Activated CD4-positive, CD25-positive, alpha-beta regulatory T cell treated with anti-CD3 and anti-CD28 coated beads, Interleukin-2, amount 50 U/mL, for 16 hours (primary cell): ENCODE measurements around the gene SLC8B1.

Experiments used
- DNase-seq: peaks from one replicate; pipeline ENCODE4 v3.0.0-alpha.2; 2020; ENCODE audit warnings: low read depth, low spot score

SLC8B1 gene

DNA sequence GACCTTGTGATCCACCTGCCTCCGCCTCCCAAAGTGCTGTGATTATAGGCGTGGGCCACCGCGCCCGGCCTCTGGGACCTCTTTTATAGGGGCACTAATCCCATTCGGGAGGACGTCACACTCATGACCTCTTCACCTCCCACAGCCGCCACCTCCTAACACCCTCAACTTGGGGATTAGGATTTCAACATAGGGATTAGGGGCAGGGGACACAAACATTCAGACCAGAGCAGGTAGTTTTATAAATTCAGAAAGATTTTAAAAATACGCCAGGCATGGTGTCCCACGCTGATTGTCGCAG is 64.2 kb downstream of the SLC8B1 start:
- DNase-seq = no peak

DNA sequence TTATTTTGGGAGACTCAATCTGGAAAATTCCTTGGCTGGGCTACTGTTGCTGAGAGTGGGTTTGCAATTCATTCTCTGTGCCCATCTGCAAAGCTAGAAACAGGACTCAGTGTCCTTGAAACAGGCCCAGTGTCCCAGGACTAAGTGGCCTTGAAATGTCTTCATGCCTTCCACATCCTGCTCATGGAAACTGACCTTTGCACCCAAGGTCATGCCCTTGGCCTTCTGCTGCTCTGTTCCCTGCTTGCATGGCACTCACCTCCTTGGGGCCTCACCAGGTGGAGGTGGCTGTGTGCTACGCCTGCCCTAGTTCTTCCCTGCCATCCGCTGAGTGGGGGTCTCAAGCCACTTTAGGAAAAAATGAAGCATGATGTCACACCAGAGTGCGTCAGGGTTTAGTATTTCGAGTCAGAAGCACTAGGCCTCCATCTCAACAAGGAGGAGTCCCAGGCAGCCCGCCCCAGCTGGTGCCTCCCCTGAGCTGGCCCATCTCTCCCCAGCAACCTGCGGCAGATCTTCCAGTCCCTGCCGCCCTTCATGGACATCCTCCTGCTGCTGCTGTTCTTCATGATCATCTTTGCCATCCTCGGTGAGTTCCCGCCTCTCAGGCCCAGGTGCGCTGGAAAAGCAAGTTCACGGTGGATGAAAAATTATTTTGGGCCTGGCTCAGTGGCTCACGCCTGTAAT is 65.5 kb downstream of the SLC8B1 start:
- no peak for DNase-seq

DNA sequence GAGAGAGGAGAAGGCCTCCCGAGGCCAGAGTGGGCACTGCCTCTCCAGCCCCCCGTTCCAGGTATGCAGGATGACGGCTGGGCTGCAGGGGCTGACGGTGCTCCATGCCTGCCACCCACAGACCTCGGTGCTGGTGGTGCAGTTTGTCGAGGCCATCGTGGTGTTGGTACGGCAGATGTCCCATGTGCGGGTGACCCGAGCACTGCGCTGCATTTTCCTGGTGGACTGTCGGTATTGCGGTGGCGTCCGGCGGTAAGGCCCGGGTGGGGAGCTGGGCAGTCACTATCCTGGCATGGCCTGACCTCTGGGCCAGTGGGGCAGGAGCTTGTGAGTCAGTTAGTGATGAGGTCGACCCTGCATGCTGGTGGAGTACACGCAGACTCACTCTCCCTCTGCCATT is 66.3 kb downstream of the SLC8B1 start:
- no peak for DNase-seq

DNA sequence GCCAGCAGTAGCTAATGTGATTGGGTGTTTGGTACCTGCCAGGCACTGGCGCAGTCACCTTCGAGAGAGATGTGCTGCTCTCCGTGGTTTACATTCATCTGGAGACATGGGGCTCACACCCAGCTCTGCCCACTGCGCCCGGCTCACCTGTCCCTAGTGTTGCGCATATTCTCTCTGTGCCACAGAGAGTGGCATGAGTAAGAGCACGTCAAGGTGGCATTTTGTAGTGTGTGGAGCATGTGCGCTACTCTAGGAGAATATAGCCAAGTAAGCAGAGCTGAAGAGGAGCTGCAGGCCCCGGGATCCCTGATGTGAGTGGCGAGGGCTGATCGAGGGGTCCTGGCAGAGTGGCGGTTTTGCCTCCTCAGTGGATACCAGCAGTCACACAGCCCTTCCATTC is 66.8 kb downstream of the SLC8B1 start:
- DNase-seq = no peak

DNA sequence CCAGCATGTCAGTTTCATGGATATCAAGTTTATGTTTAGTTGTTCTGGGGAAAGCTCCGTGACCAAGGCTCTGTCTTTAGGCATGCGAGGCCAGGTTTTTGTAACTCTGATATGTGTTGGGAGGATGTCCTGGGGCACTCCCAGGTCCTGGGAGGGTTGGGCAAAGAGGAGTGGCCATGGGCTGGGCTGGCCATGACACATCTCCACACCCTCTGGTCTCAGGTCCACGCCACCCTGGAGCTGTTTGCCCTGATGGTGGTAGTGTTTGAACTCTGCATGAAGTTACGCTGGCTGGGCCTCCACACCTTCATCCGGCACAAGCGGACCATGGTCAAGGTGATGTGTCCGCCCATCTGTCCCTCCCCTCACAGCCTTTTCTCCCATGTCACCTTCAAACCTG is 67.3 kb downstream of the SLC8B1 start:
- no peak for DNase-seq

DNA sequence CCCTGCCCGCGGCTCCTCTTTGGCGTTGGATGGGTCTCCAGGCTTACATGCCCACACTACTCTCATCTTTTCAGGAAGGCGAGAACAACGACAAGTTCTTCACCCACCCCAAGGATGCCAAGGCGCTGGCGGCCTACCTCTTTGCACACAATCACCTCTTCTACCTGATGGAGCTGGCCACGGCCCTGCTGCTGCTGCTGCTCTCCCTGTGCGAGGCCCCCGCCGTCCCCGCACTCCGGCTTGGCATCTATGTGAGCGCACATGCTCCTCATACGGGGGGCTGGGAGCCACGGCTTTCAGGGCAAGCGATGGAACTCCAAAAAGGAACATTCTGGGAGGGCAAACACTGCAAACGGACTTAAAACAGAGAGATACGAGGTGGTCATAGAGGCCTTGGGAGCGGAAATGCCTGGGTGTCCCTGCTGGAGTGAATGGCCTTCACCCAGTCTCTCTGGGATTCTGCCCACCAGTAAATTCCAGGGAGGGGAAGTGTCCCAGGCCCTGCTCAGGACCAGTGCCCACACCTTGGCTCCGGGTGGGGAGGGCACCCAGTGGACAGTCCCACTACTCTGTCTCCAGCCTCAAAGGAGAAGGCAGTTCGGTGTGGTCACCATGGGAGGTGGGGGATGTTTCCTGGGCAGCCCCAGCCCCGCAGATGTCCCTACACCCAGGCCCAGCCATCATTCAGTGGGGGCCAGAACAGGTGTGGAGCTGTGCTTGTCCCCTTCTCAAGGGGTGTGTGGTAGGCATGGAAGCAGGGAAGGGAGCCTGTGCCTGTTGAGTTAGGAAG is 68.6 kb downstream of the SLC8B1 start:
- DNase-seq = no peak

DNA sequence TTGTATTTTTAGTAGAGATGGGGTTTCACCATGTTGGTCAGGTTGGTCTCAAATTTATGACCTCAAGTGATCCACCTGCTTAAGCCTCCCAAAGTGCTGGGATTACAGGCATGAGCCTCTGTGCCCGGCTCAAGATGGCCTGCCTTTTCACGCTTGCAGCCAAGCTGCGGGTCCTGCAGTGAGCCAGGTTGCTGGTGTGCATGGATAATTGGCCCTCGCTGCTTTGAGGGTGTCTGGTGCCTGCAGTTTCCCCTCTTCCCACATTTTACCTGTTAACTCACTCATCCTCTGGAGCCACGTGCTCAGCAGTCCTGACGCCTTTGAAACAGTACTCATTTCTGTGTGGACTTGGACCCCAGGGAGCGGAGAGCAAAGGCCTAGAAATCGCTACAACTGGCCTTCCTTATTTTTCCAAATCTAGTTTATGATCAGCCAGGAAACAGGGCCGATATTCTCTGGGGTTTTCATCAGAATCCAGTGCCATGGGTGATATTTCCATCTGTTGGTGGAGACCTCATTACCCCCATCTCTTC is 71.4 kb downstream of the SLC8B1 start:
- DNase-seq = no peak

DNA sequence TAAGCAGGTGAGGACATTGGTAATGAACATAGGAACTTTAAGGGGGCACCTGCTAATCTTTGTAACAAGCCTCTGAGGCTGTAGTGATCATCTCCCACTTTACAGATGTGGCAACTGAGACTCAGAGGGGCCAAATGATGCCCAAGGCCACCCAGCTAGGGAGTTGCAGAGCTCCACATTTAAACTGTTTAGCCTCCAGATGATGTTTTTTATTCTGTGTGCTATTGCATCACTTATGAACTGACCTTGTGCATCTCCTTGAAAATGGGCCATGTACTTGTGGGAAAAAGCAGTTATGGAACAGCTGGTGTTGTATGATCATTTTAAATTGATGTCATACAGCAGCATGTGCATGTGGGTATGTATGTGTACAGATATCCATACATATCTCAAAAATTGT is 72.2 kb downstream of the SLC8B1 start:
- no peak for DNase-seq

DNA sequence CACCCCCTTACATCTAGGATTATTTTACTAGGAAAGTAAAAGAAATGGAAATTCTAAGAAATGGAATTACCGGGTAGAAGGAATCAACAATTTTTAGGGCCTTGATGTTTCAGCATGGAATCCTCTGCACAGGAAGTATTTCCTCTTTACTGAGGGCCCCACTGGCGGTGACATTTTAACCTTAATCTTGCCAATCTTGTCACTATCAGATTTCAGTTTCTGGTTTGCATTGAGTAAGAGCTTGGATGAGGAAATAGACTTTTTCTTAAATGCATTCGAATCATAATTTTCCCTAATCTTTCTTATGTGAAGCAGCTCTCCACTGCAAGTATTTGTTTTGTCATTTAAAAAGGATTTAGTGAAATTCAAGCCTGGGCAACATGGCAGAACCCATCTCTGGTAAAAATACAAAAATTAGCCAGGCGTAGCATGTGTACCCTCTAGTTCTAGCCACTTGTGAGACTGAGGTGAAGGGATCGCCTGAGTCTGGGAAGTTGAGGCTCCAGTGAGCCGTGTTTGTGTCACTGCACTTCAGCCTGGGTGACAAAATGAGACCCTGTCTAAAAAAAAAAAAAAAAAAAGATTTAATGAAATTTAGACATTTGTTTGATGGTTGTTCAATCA is 73.0 kb downstream of the SLC8B1 start:
- no peak for DNase-seq

DNA sequence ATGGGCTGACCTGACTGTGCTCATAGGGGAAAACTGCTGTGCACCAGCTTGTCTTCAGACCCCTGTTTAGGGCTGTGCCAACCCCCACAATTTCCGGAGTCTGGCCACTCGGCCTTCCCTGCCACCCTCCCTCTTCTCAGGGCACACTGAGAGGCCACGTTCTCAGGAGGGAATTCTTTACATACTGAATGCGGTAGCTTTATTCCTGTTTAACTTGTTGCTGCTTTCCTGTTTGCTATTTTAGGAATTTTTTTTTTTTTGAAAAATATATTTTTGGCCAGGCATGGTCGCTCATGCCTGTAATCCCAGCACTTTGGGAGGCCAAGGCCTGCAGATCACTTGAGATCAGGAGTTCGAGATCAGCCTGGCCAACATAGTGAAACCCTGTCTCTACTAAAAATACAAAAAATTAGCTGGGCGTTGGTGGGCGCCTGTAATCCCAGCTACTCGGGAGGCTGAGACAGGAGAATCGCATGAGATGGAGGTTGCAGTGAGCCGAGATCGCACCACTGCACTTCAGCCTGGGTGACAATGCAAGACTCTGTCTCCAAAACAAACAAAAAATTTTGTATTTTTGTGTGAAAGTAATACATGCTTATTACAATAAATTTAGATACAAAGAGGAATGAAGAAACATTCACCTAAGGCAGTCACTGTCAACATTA is 74.1 kb downstream of the SLC8B1 start:
- DNase-seq = no peak

DNA sequence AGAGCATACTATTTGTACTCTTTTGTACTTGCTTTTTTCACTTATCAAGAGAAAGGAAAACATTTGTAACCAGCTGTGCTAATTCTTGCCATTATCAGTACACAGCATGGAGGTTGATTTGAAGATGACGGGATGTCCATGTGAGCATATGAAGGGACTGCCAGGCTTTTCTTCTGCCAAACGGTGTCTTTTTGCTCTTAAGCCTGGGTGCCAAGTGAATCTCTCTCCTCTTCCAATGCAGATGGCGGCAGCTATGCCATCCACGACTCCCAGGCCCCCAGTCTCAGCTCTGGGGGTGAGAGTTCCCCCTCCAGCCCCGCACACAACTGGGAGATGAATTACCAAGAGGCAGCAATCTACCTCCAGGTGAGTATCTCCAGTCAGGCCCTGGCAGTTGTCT is 74.8 kb downstream of the SLC8B1 start:
- no peak for DNase-seq

DNA sequence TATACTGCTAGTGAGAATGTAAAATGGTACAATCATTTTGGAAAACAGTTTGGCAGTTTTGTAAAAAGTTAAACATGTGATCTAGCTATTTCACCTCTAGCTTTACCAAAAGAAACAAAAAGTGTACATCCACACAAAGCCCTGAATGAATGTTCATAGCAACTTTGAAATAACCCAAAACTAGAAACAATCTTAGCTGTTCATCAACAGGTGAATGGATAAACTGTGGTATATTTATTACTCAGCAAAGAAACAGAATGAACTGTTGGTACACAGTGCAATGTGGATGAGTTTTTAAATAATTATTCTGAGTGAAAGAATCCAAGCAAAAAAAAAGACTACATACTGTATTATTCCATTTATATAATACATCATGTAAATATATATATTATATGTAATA is 77.3 kb downstream of the SLC8B1 start:
- no peak for DNase-seq

DNA sequence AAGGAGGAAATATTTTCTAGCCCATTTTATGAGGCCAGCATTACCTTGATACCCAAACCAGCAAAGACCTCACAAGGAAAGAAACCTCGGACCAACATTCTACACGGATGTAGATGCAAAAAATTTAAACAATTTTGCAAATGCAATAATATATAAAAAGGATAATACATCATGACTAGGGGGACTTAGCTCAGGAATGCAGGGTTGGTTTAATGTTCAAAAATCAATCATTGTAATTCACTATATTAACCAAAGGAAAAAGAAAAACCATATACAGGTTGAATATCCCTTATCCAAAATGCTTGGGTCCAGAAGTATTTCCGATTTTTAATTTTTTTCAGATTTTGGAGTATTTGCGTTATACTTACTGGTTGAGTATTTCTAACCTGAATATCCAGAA is 80.6 kb downstream of the SLC8B1 start:
- DNase-seq = no peak

DNA sequence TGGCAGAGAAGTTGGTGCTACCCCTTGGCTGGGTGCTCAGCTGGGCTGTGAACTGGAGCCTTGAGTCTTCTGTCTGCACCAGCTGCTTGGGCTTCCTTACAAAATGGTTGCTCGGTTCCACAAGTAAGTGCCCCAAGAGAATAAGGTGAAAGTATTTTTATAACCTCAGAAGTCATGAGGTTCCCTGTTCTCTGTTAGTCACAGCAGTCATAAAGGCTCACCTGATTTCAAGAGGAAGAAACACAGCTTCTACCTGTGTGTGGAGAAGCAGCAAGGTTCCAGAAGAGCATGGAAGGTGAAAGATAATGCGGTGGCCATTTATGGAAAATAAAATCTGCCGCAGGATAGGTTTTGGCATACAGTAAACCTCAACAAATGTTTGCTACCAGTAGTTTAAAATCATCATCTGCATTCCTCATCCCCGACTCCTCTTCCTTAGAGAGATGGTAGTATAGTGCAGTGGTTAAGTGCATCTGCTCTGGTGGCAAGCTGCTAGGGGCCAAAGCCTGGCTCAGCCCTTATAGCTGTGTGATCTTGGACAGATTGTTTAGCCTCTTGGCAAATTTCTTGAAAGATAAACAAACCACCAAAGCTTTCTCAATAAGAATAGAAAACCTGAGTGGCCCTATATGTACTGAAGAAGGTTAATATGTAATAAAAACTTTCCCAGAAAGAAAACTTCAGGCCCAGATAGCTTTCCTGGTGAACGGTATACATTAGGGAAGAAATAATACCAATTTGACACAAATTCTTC is 81.2 kb downstream of the SLC8B1 start:
- DNase-seq = no peak

DNA sequence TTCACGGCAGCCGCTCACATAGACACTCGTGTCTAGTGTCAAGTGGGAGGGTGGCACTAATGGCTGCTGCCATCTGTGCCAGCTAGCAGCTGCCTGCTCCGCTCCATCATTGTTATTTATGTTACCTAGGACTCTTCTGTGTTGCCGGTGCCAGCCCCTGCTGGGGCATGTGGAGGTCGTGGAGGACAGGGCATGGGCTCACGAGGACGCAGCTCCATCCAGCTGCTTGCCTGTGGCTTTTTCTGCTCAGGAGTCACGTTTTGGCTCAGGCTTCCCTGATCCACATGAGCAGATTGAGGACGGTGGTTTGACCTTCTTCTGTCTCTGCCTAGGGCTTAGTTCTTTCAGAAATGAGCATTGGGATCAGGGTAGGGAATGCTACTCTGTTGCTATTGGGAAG is 82.4 kb downstream of the SLC8B1 start:
- DNase-seq = no peak

DNA sequence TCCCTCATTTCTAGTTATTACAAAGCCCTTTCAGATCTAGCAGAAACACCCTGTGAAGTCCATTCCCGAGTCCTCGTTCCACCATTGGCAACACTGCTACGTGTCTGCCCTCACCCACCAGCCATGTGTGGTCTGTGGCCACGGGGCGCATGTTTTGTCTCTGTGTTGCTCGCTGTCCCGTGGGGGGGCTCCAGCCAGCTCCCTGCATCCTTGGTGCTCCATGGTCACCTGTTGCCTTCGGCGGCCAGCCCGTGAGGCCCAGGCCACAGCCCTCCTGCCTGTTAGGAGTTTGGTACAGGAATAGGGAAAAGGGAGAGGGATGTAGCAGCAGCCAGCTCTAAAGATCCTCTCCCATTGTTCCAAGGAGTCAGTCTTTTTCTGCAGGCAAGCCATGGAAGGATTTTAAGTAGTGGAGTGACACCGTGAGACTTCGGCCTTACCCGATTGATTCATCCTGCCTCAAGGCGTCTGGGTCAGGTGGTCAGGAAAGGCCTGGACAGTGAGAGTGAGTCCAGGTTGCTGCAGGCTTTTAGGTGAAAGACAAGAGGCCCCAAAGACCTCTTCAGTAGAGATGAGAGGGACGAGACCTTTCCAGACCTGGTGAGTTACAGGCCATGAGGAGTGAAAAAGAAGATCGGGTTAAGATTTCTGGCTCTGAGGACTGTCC is 83.4 kb downstream of the SLC8B1 start:
- no peak for DNase-seq

DNA sequence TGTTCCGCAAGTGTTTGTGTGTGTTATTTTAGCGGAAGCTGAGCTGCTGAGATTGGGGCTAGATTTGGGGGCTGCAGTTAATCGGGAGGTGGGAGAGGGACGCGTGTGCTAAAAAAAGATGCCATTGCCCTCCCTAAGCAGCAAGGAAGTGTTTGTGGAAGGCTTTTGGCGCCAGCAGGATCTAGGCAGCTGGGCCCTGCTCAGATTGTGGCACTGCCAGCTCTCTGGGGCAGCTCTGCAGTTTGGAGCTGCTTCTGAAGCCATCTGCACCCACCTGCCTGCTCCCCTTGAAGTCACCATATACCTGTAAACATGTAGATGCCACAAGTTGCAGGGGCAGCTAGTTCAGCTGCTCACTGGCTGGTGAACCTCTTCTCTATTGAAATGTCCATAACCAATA is 84.9 kb downstream of the SLC8B1 start:
- DNase-seq = no peak

DNA sequence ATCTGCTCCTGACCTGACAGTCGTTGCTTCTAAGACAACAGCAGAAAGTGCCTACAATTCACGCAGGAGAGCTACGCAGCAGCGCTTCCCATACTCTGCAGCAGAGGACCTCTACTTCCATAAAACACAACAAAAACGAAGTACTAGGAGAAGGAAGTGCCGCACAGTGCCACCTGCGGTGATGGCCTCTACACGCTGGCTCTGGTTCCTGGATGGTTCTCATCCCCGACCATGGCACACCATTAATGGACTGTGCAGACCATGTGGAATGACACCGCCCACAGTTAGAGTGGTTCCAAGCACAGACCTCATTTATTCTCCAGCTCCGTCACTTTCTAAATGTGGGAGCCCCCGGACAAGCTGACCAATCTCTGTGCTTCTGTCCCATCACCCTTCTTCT is 85.4 kb downstream of the SLC8B1 start:
- DNase-seq = no peak

DNA sequence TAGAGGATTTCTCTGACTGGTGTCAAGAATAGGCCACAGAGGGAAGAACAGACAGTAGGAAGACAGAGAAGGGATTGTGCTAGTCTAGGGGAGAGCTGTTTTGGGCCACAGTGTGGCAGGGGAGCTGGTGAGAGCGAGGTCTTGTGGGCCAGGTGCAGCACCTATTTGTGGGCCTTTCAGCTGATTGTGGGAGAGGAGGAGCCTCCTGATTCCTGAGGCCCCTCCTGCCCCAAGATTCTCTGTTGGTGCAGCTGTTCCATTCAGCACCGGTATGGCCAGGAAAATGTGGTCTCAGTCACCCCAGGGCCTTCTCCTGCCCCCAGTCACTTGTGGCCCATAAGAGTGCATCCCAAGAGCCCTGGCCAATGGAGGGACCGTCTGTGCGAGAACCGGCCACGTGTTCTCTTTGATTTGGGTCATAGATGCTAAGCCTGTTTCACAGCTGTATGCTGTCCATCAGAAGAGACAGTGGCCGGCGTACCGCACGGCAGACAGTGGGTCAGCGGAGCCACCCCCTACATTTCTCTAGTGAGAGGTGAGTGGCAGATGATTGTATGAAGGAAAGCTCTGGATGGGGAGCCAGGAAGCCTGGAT is 86.0 kb downstream of the SLC8B1 start:
- no peak for DNase-seq
